ENCODE measurements around the gene SMYD5.
"Not testable (repeated sequence)": the region's sequence is repeated elsewhere in the genome, so short reads cannot be mapped to it uniquely, and the experiment has no call there.

SMYD5 gene
- 24.3 to 27.7 reads per million in 2 donors for total RNA-seq

- peak; percentile 82 to 90 (median 86) for DNase-seq
These were observed at the start of gene SMYD5 for GRCh38 chr2:73214120-73215035. Gene SMYD5, plus strand, starts transcription at chr2:73214245. Its CDS starts 22 bp downstream, at chr2:73214267.

GRCh38 chr2:73165978-73166377, 48.1 kb upstream of the SMYD5 start:
- not testable (repeated sequence) for DNase-seq

GRCh38 chr2:73166813-73167212, 47.2 kb upstream of the SMYD5 start:
- DNase-seq = not testable (repeated sequence)

GRCh38 chr2:73168348-73168747, 45.7 kb upstream of the SMYD5 start:
- DNase-seq = not testable (repeated sequence)

GRCh38 chr2:73170341-73170740, 43.7 kb upstream of the SMYD5 start:
- not testable (repeated sequence) for DNase-seq

GRCh38 chr2:73172963-73173362, 41.1 kb upstream of the SMYD5 start:
- DNase-seq = peak in 2 of 5 experiments; percentile 33 to 60

- no peak for DNase-seq
These were observed 40.3 kb upstream of the SMYD5 start for GRCh38 chr2:73173781-73174180.

- DNase-seq = no peak
These were observed 39.8 kb upstream of the SMYD5 start for GRCh38 chr2:73174244-73174643.

GRCh38 chr2:73174941-73175662, 38.9 kb upstream of the SMYD5 start:
- no peak for DNase-seq

- DNase-seq = peak; percentile 39 to 81 (median 51)
These were observed 38.3 kb upstream of the SMYD5 start for GRCh38 chr2:73175663-73176204.

GRCh38 chr2:73176205-73176880, 37.7 kb upstream of the SMYD5 start:
- no peak for DNase-seq

GRCh38 chr2:73176881-73177644, 37.0 kb upstream of the SMYD5 start:
- DNase-seq = peak; percentile 76 to 82 (median 81)

- DNase-seq = no peak
These were observed 36.3 kb upstream of the SMYD5 start for GRCh38 chr2:73177645-73178255.

- DNase-seq = no peak
These were observed 28.1 kb upstream of the SMYD5 start for GRCh38 chr2:73185965-73186364.

GRCh38 chr2:73187549-73187948, 26.5 kb upstream of the SMYD5 start:
- DNase-seq = no peak

GRCh38 chr2:73197579-73197978, 16.5 kb upstream of the SMYD5 start:
- DNase-seq = no peak

- not testable (repeated sequence) for DNase-seq
These were observed 13.8 kb upstream of the SMYD5 start for GRCh38 chr2:73200281-73200680.

GRCh38 chr2:73202156-73203054, 11.6 kb upstream of the SMYD5 start, which contains the start of gene NOTO:
Gene NOTO, plus strand, starts transcription at chr2:73202574. Its CDS starts 93 bp downstream, at chr2:73202667.
- DNase-seq = no peak

GRCh38 chr2:73203055-73203681, 10.9 kb upstream of the SMYD5 start:
- DNase-seq = no peak

- no peak for DNase-seq
These were observed 8.4 kb upstream of the SMYD5 start for GRCh38 chr2:73205611-73206010.

Measured in T-helper 2 cell (primary cell).